ENCODE results near the gene HOMER2.

DNA sequence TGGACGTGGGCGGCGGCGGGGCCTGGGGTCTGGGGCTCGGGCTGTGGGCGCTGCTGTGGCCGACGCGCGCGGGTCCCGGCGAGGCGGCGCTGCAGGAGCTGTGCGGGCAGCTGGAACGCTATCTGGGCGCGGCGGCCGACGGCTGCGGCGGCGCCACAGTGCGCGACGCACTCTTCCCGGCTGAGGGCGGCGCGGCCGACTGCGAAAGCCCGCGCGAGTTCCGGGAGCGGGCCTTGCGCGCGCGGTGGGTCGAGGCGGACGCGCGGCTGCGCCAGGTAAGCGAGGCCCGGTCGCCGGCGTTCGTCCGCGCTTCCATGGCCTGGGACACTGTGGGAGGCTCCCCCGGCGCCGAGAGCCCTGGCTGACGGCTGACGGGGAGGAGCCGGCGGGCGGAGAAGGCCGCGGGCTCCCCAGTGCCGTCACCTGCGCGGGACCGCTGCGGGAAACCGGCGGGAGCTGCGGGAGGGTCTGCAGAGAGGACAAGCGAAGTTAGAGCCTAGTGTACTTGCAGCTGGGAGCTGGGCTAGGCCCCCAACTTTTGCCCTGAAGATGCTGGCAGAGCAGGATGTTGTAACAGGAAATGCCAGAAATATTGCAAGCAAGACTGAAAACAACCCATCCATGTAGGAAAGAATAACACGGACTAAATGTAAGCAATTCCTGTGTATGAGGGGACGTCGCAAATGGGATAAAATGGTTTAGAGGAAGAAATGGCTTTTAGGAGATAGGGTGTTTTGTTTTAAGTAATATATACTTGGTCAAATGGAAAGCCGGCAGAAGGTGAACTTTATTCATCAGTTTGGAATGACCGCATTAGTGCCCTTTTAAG is 142.2 kb downstream of the HOMER2 start:
- TF ChIP-seq, protein P1, sequence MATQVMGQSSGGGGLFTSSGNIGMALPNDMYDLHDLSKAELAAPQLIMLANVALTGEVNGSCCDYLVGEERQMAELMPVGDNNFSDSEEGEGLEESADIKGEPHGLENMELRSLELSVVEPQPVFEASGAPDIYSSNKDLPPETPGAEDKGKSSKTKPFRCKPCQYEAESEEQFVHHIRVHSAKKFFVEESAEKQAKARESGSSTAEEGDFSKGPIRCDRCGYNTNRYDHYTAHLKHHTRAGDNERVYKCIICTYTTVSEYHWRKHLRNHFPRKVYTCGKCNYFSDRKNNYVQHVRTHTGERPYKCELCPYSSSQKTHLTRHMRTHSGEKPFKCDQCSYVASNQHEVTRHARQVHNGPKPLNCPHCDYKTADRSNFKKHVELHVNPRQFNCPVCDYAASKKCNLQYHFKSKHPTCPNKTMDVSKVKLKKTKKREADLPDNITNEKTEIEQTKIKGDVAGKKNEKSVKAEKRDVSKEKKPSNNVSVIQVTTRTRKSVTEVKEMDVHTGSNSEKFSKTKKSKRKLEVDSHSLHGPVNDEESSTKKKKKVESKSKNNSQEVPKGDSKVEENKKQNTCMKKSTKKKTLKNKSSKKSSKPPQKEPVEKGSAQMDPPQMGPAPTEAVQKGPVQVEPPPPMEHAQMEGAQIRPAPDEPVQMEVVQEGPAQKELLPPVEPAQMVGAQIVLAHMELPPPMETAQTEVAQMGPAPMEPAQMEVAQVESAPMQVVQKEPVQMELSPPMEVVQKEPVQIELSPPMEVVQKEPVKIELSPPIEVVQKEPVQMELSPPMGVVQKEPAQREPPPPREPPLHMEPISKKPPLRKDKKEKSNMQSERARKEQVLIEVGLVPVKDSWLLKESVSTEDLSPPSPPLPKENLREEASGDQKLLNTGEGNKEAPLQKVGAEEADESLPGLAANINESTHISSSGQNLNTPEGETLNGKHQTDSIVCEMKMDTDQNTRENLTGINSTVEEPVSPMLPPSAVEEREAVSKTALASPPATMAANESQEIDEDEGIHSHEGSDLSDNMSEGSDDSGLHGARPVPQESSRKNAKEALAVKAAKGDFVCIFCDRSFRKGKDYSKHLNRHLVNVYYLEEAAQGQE (IDR thresholded peaks at IDR 0.05; ENCODE audit: insufficient replicate concordance, low read depth): no peak
- TF ChIP-seq, protein P2, sequence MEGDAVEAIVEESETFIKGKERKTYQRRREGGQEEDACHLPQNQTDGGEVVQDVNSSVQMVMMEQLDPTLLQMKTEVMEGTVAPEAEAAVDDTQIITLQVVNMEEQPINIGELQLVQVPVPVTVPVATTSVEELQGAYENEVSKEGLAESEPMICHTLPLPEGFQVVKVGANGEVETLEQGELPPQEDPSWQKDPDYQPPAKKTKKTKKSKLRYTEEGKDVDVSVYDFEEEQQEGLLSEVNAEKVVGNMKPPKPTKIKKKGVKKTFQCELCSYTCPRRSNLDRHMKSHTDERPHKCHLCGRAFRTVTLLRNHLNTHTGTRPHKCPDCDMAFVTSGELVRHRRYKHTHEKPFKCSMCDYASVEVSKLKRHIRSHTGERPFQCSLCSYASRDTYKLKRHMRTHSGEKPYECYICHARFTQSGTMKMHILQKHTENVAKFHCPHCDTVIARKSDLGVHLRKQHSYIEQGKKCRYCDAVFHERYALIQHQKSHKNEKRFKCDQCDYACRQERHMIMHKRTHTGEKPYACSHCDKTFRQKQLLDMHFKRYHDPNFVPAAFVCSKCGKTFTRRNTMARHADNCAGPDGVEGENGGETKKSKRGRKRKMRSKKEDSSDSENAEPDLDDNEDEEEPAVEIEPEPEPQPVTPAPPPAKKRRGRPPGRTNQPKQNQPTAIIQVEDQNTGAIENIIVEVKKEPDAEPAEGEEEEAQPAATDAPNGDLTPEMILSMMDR (IDR thresholded peaks at IDR 0.05; ENCODE audit: insufficient read depth, low read length): no peak

Measured in HL-60 (cell line).